GM12878 (cell line): Measurements from ENCODE around the gene GPBP1. TPM values are rescaled to one million over a fixed set of nuclear protein-coding genes. Genes with fewer than 3 reads are reported as not detected.

Source experiments
- BMI1 ChIP-seq: fragments of 450-650 bp; IDR thresholded peaks from 2 replicates; pipeline ENCODE4 v1.6.1; 2016; ENCODE audit warnings: mild to moderate bottlenecking, moderate library complexity, borderline replicate concordance
- SMC3 ChIP-seq: IDR thresholded peaks from 2 replicates; pipeline ENCODE4 v1.6.1; 2011; ENCODE audit warnings: low read length, improper control_type of control experiment, borderline replicate concordance
- SP1 ChIP-seq: IDR thresholded peaks from one replicate; pipeline ENCODE4 v1.6.1; 2011; ENCODE audit warnings: low read depth, low read length
- SREBF1 ChIP-seq: IDR thresholded peaks from 2 replicates; pipeline ENCODE4 v1.6.1; 2012; ENCODE audit warnings: mild to moderate bottlenecking, low read length
- WRNIP1 ChIP-seq: IDR thresholded peaks from 2 replicates; pipeline ENCODE4 v1.6.1; 2011; ENCODE audit warnings: low read depth, low read length, improper control_type of control experiment, borderline replicate concordance
- polyA plus RNA-seq, 11 experiments: library from polyadenylated mRNA; depleted of rRNA in 4 of 11; unstranded in 6 of 11; stranded (reverse) in 5 of 11; fragments of >200 nt; fragmentation: Nextera tagmentation in 4 of 11; fragmentation: Illumina TruSeq in 1 of 11; extraction: Ambion mirVana in 4 of 11; extraction: Trizol in 1 of 11; gene quantifications; 1 replicate in 1 of 11; 2 replicates in 10 of 11; pipeline versions ENCODE4 v1.2.1 to v1.2.3, GENCODE V29; 2011 to 2016; ENCODE audit warnings: inconsistent platforms in 2 of 11, missing spikeins in 2 of 11, low read depth in 1 of 11
- total RNA-seq, 4 experiments: library from RNA; depleted of rRNA in 3 of 4; stranded (reverse); fragments of >200 nt in 3 of 4; fragmentation: Illumina TruSeq in 1 of 4; extraction: Trizol in 1 of 4; gene quantifications; 2 replicates each; pipeline versions ENCODE4 v1.2.1 to v1.2.3, GENCODE V29; 2013 to 2021
- TF ChIP-seq, protein P1 (sequence below): fragments of 450-650 bp; IDR thresholded peaks from 2 replicates; pipeline ENCODE4 v1.6.1; 2017; ENCODE audit warnings: borderline replicate concordance
- TF ChIP-seq, protein P2 (sequence below): IDR thresholded peaks from 2 replicates; pipeline ENCODE4 v1.6.1; 2012; ENCODE audit warnings: mild to moderate bottlenecking, low read depth, low read length
- TF ChIP-seq, protein P3 (sequence below): fragments of 150-350 bp; IDR thresholded peaks from 2 replicates; pipeline ENCODE4 v1.6.1; 2014; ENCODE audit warnings: mild to moderate bottlenecking, low read depth, low read length
- TF ChIP-seq, protein P4 (sequence below): IDR thresholded peaks from 2 replicates; pipeline ENCODE4 v1.6.1; 2011; ENCODE audit warnings: borderline replicate concordance, low read depth, mild to moderate bottlenecking, moderate library complexity, low read length; ENCODE audit not compliant: insufficient read depth, poor library complexity, severe bottlenecking

Gene GPBP1
- total and polyA plus RNA-seq, 10 of the 15 experiments (the other 5 are each of a cell fraction or from before 2014, with no cell fraction given), result 27.0 to 96.2 (median 55.4) TPM

DNA sequence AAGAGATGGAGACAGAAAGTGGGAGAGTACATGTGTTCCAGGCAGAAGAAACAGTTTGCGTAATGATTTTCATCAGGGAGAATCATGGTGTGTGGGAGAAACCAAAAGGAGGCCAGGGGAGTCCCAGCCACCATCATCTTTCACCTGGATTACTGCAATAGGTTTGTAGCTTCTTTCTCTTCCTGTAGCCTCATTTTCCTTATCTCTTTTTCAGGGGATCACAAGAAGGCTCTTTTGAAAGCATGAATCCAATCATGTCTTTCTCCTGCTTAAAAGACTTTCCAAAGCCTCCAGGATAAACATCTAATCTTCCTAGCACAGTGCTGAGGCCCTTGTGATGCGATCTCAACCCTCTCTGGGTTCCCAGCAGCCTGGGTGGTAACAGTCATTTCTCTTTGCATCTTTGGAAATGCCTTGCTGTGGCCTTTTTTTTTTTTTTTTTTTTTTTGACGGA lies 10.3 kb upstream of the GPBP1 start (continued):
- no peak for TF ChIP-seq SMC3
- TF ChIP-seq, protein P1, sequence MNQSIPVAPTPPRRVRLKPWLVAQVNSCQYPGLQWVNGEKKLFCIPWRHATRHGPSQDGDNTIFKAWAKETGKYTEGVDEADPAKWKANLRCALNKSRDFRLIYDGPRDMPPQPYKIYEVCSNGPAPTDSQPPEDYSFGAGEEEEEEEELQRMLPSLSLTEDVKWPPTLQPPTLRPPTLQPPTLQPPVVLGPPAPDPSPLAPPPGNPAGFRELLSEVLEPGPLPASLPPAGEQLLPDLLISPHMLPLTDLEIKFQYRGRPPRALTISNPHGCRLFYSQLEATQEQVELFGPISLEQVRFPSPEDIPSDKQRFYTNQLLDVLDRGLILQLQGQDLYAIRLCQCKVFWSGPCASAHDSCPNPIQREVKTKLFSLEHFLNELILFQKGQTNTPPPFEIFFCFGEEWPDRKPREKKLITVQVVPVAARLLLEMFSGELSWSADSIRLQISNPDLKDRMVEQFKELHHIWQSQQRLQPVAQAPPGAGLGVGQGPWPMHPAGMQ, result no peak
- no peak for TF ChIP-seq SREBF1
- TF ChIP-seq BMI1, result no peak
- TF ChIP-seq, protein P2, sequence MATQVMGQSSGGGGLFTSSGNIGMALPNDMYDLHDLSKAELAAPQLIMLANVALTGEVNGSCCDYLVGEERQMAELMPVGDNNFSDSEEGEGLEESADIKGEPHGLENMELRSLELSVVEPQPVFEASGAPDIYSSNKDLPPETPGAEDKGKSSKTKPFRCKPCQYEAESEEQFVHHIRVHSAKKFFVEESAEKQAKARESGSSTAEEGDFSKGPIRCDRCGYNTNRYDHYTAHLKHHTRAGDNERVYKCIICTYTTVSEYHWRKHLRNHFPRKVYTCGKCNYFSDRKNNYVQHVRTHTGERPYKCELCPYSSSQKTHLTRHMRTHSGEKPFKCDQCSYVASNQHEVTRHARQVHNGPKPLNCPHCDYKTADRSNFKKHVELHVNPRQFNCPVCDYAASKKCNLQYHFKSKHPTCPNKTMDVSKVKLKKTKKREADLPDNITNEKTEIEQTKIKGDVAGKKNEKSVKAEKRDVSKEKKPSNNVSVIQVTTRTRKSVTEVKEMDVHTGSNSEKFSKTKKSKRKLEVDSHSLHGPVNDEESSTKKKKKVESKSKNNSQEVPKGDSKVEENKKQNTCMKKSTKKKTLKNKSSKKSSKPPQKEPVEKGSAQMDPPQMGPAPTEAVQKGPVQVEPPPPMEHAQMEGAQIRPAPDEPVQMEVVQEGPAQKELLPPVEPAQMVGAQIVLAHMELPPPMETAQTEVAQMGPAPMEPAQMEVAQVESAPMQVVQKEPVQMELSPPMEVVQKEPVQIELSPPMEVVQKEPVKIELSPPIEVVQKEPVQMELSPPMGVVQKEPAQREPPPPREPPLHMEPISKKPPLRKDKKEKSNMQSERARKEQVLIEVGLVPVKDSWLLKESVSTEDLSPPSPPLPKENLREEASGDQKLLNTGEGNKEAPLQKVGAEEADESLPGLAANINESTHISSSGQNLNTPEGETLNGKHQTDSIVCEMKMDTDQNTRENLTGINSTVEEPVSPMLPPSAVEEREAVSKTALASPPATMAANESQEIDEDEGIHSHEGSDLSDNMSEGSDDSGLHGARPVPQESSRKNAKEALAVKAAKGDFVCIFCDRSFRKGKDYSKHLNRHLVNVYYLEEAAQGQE, result no peak
- TF ChIP-seq, protein P3, sequence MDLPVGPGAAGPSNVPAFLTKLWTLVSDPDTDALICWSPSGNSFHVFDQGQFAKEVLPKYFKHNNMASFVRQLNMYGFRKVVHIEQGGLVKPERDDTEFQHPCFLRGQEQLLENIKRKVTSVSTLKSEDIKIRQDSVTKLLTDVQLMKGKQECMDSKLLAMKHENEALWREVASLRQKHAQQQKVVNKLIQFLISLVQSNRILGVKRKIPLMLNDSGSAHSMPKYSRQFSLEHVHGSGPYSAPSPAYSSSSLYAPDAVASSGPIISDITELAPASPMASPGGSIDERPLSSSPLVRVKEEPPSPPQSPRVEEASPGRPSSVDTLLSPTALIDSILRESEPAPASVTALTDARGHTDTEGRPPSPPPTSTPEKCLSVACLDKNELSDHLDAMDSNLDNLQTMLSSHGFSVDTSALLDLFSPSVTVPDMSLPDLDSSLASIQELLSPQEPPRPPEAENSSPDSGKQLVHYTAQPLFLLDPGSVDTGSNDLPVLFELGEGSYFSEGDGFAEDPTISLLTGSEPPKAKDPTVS, result no peak
- TF ChIP-seq, protein P4, sequence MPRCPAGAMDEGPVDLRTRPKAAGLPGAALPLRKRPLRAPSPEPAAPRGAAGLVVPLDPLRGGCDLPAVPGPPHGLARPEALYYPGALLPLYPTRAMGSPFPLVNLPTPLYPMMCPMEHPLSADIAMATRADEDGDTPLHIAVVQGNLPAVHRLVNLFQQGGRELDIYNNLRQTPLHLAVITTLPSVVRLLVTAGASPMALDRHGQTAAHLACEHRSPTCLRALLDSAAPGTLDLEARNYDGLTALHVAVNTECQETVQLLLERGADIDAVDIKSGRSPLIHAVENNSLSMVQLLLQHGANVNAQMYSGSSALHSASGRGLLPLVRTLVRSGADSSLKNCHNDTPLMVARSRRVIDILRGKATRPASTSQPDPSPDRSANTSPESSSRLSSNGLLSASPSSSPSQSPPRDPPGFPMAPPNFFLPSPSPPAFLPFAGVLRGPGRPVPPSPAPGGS, result no peak
- no peak for TF ChIP-seq SP1
- no peak for TF ChIP-seq WRNIP1
